ENCODE data around the gene PEG3.

DNA sequence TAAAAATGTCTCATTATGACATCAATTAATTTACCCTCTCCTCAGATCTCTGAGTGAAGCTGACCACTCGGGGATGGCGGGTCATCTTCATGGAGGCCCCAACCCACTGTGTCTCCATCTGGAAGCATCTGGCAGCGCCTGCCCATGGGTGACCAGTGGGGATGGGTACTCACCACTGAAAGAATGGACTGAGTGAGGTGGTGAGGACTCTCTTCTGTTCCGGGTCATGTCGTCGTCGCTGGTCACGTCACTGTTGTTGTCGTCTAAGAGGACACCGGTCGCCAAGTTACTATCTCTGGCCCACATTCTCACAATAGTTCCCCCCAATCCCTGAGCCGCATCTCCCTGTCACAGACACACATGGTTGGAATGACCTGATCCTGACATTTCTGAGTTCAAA is 17.1 kb downstream of the PEG3 start:
- TF ChIP-seq, protein P1, sequence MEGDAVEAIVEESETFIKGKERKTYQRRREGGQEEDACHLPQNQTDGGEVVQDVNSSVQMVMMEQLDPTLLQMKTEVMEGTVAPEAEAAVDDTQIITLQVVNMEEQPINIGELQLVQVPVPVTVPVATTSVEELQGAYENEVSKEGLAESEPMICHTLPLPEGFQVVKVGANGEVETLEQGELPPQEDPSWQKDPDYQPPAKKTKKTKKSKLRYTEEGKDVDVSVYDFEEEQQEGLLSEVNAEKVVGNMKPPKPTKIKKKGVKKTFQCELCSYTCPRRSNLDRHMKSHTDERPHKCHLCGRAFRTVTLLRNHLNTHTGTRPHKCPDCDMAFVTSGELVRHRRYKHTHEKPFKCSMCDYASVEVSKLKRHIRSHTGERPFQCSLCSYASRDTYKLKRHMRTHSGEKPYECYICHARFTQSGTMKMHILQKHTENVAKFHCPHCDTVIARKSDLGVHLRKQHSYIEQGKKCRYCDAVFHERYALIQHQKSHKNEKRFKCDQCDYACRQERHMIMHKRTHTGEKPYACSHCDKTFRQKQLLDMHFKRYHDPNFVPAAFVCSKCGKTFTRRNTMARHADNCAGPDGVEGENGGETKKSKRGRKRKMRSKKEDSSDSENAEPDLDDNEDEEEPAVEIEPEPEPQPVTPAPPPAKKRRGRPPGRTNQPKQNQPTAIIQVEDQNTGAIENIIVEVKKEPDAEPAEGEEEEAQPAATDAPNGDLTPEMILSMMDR (IDR thresholded peaks at IDR 0.05), result no peak
- no peak for TF ChIP-seq POLR2A (IDR thresholded peaks at IDR 0.05)

Measured in thyroid gland (tissue), 4 donors.